GM18867 (cell line): ENCODE results near the gene LHX5.

Experiments
- ATAC-seq: cut with Tn5 transposase; IDR thresholded peaks from one replicate; pipeline ENCODE4 v1.9.1; 2021; ENCODE audit warnings: mild to moderate bottlenecking, moderate library complexity; ENCODE audit not compliant: unreplicated experiment

LHX5 gene

GRCh38 chr12:113443030-113443539, 28.6 kb downstream of the LHX5 start:
- ATAC-seq: no peak

DNA sequence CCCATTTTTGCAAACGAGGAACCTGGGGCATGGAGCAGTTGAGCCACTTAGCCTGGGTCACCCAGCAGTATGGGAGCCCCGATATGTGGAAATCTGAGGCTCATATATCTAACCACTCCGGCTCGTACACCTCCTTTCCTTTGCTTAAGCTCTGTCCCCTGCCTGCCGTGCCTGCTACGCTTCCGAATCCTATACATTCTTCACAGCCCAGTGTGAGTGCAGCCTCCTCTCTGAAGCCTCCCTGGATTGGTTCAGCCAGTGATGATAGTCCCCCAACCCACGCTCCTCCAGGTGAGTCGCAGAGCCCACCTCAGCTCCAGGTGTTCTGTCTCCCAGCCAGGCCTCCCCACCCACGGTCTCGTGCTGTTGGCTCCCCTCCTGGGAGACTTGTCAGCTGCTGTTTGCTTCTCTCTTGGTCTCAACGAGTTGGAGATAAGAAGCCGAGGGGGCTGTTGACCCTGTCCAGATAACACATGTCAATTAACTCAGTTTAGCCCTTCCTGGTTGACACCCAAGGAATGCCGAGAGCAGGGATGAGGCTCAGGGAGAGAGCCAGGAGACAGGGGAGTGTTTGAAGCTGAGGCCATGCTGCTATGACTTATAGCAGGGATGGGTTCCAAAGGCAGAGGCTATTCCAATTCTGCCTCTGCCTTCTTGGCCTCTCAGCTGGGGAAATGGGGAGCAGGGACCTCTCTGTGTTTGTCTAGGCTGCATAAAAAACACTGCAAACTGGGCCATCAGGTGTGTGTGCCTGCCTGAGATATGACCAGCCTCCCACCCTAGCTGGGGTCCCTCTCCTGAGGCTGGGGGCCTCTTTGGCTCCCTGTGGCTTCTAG, 30.5 kb downstream of the LHX5 start:
- ATAC-seq: no peak

GRCh38 chr12:113440336-113440735, 31.3 kb downstream of the LHX5 start:
- ATAC-seq: no peak

- no peak for ATAC-seq
These were observed 32.1 kb downstream of the LHX5 start for GRCh38 chr12:113439606-113440030.

GRCh38 chr12:113439301-113439597, 32.4 kb downstream of the LHX5 start:
- ATAC-seq: no peak

DNA sequence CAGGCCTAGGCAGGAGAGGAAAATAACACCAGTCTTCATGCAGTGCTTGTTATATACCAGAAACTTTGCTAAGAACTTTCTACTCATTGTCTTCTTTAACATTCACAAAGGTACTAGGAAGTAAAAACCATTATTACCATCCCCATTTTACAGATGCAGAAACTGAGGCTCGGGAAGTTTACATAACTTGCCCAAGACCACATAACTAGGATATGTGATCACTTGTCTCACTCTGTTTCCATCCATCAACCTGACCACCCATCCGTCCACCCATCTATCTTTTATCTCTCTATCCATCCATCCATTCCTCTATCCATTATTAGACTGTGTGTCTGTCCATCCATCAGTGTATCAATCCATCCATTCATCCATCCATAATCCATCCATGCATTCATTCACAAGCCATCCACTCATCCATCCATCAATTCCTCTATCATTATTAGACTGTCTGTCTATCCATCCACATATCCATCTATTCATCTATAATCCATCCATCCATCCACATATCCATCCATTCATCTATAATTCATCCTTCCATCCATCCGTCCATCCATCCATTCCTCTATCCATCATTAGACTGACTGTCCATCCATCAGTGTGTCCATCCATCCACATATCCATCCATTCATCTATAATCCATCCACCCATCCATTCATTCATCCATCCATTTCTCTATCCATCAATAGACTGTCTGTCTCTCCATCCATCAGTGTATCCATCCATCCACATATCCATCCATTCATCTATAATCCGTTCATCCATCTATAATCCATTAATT, 33.0 kb downstream of the LHX5 start:
- no peak for ATAC-seq

GRCh38 chr12:113437729-113438100, 34.0 kb downstream of the LHX5 start:
- ATAC-seq: no peak

- ATAC-seq: no peak
These were observed 34.5 kb downstream of the LHX5 start for GRCh38 chr12:113436993-113437728.

GRCh38 chr12:113436586-113436985, 35.1 kb downstream of the LHX5 start:
- ATAC-seq: no peak

- no peak for ATAC-seq
These were observed 36.3 kb downstream of the LHX5 start for GRCh38 chr12:113435367-113435766.

DNA sequence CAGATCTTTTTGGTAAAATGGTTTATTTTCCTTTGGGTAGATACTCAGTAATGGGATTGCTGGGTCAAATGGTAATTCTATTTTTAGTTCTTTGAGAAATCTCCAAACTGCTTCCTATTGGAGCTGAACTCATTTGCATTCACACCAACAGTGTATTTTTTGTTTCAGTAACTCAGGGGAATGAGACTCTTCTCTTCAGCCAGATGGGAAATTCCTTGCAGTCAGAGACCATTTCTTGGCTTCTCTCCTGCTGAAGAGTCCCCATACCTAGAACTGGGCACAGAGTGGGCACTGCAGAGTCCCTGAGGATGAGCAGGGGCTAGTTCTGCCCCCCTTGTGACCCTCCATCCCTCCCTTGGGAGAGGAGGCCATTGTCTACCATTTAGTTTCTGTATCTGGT, 38.7 kb downstream of the LHX5 start:
- ATAC-seq: no peak

DNA sequence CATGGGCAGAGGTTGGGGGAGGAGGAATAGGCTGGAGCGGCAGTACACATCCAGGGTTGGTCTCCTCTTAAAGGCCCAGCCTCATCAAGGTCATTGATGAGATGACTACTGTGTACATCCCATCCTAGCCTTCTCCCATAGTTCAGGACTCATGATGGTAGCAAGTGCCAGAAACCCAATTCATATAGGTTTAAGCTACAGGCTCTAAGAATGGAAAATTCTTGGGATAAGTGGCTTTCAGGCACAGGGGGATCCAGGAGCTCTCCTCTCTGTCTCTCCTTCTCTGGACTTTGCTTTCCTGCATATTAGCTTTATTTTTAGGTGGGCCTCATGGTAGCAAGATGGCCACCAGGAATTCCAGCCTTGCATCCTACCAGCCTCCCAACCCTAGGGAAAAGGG, 43.2 kb downstream of the LHX5 start:
- ATAC-seq: no peak

DNA sequence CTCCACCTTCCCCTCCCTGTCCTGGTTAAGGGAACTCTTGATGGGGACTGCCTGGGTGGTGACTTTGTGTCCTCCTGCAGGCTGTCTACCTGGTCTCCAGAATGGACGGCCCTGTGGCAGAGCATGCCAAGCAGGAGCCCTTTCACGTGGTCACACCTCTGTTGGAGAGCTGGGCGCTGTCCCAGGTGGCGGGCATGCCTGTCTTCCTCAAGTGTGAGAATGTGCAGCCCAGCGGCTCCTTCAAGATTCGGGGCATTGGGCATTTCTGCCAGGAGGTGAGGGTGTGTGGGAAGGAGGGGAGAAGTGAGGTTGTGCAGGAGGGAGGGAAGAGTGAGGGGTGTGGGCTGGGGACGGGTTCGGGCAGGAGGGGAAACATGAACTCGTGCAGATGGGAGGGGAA, 43.8 kb downstream of the LHX5 start:
- no peak for ATAC-seq

DNA sequence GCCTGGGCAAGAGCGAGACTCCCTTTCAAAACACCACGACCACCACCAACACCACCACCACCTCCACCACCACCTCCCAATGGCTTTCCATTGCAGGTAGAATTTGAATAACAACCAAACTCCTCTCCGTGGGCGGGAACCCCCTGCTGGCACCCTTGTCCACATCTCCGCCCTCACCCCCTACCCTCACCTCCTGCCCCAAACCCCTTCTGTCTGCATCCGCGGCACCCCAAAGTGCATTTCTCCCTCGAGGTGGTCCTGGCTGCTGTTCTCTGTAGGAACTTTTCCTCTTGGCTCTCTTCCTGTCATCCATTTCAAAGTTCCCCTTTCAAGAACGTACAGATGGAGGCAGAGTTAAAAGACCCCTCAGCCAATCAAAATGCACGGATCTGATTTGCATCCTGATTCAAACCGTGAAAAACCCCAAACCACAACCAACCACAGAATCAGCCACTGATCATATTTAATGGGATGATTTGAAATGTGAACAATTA, 45.7 kb downstream of the LHX5 start:
- ATAC-seq: no peak

- no peak for ATAC-seq
These were observed 46.5 kb downstream of the LHX5 start for GRCh38 chr12:113424915-113425823.

DNA sequence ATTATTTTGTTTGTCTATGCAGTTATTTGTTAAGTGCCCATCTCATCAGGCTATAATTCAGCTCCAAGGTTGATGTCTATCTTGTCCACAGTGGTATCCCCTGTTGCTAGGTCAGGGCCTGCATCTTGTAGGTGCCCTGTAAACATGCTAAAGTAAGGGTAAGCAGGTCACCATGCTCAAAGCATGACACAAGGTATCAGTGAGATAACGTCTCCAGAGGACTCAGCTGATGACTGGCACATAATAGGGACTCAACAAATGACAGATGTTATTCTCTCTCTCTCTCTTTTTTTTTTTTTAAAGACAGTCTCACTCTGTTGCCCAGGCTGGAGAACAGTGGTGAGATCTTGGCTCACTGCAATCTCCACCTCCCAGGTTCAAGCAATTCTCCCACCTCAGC, 47.2 kb downstream of the LHX5 start:
- ATAC-seq: no peak

GRCh38 chr12:113422886-113423669, 48.6 kb downstream of the LHX5 start:
- ATAC-seq: no peak

DNA sequence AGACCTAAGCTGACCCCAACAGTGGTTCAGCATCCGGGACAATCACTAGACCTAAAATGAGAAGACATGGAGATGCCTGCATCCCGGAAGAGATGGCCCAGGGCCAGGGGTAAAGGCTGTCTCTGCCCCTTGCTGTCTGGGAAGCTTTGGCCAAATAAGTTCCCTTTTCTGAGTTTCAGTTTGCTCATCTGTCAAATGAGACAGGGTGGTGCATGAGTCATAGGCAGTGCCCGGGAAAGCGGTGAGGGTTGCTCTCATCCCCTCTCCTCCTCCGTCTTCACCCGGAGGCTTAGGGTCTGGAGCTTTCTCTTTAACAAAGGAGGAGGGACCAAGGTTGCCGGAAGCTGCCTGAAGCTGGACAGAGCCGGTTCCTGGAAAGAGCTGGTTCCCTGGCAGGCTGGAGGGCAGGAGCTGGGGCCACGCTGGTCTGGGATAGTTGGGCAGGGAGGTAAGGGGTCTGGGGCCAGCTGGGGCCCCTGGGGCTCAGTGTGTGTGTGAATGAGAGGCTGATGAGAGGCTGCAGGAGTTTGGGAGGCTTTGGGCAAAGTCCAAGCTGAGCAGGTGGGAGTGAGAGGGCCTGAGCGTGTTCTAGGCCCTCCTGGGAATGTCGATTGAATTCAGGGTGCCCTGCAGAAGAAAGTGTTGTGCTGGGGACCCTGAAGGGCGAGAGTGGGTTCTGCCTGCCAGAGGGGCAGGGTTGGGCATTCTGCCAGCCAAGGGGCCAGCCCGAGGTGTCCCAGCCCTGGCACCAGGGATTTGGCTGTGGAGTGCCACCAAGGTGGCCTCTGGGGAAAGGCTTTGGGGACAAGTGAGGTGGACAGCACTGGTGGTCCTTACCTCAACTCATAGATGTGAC, 49.4 kb downstream of the LHX5 start, which contains the start of gene SDSL:
SDSL (plus strand) TSS at position 351 of the 856 bp plus-strand sequence. CDS start 5,603 bp downstream, outside the sequence.
- ATAC-seq: peak; percentile 93
